Measurements from ENCODE around the gene KREMEN2. TPM values are rescaled to one million over a fixed set of nuclear protein-coding genes. Genes with fewer than 3 reads are reported as not detected.
"Not testable (repeated sequence)": the region's sequence is repeated elsewhere in the genome, so short reads cannot be mapped to it uniquely, and the experiment has no call there.

KREMEN2 gene
- total RNA-seq, 1 donor from 2014 or later: not detected

GRCh38 chr16:2939968-2940367, 24.1 kb upstream of the KREMEN2 start:
- Mint-ChIP-seq H3K36me3 (ENCODE audit: low read depth, unreplicated experiment) (peaks cover 22% of the 10 kb centered on the region), H3K4me3 (ENCODE audit: unreplicated experiment) (no peak overlapping the region), H3K27me3 (ENCODE audit: unreplicated experiment) (peaks cover 3% of the 10 kb centered on the region), H3K27ac (ENCODE audit: unreplicated experiment) (no peak overlapping the region), H3K9me3 (ENCODE audit: unreplicated experiment) (no peaks in the 10 kb centered on the region), H3K4me1 (ENCODE audit: unreplicated experiment) (no peaks in the 10 kb centered on the region)
- no peak for DNase-seq (ENCODE audit: low spot score)
- TF ChIP-seq CTCF (IDR thresholded peaks at IDR 0.05; ENCODE audit: unreplicated experiment): no peak

- Mint-ChIP-seq H3K36me3 (ENCODE audit: low read depth, unreplicated experiment) (peaks cover 24% of the 10 kb centered on the region), H3K27me3 (ENCODE audit: unreplicated experiment) (peaks cover 6% of the 10 kb centered on the region), H3K4me1 (ENCODE audit: unreplicated experiment) (no peaks in the 10 kb centered on the region), H3K4me3 (ENCODE audit: unreplicated experiment) (no peak overlapping the region), H3K27ac (ENCODE audit: unreplicated experiment) (no peak overlapping the region), H3K9me3 (ENCODE audit: unreplicated experiment) (no peaks in the 10 kb centered on the region)
- TF ChIP-seq CTCF (IDR thresholded peaks at IDR 0.05; ENCODE audit: unreplicated experiment): no peak
- DNase-seq (ENCODE audit: low spot score): no peak
These were observed 22.0 kb upstream of the KREMEN2 start for GRCh38 chr16:2942045-2942444.

- H3K27me3 Mint-ChIP-seq (ENCODE audit: unreplicated experiment); H3K4me3 Mint-ChIP-seq (ENCODE audit: unreplicated experiment); H3K4me1 Mint-ChIP-seq (ENCODE audit: unreplicated experiment); H3K9me3 Mint-ChIP-seq (ENCODE audit: unreplicated experiment); H3K27ac Mint-ChIP-seq (ENCODE audit: unreplicated experiment); DNase-seq (ENCODE audit: low spot score): not testable (repeated sequence)
- peaks cover 29% of the 10 kb centered on the region for H3K36me3 Mint-ChIP-seq (ENCODE audit: low read depth, unreplicated experiment)
These were observed 20.4 kb upstream of the KREMEN2 start for GRCh38 chr16:2943716-2944115.

- Mint-ChIP-seq H3K27ac (ENCODE audit: unreplicated experiment) (no peak overlapping the region), H3K9me3 (ENCODE audit: unreplicated experiment) (no peaks in the 10 kb centered on the region), H3K4me3 (ENCODE audit: unreplicated experiment) (peak overlapping the region; percentile 31), H3K27me3 (ENCODE audit: unreplicated experiment) (peaks cover 13% of the 10 kb centered on the region), H3K4me1 (ENCODE audit: unreplicated experiment) (no peaks in the 10 kb centered on the region), H3K36me3 (ENCODE audit: low read depth, unreplicated experiment) (peaks cover 25% of the 10 kb centered on the region)
- DNase-seq (ENCODE audit: low spot score): no peak
- TF ChIP-seq CTCF (IDR thresholded peaks at IDR 0.05; ENCODE audit: unreplicated experiment): no peak
These were observed 17.4 kb upstream of the KREMEN2 start for GRCh38 chr16:2946649-2947048.

GRCh38 chr16:2948807-2949704, 15.0 kb upstream of the KREMEN2 start:
- Mint-ChIP-seq H3K27ac (ENCODE audit: unreplicated experiment) (no peak overlapping the region), H3K4me3 (ENCODE audit: unreplicated experiment) (no peak overlapping the region), H3K4me1 (ENCODE audit: unreplicated experiment) (peaks cover 3% of the 10 kb centered on the region), H3K36me3 (ENCODE audit: low read depth, unreplicated experiment) (peaks cover 12% of the 10 kb centered on the region), H3K27me3 (ENCODE audit: unreplicated experiment) (peaks cover 11% of the 10 kb centered on the region), H3K9me3 (ENCODE audit: unreplicated experiment) (no peaks in the 10 kb centered on the region)
- DNase-seq (ENCODE audit: low spot score): no peak
- TF ChIP-seq CTCF (IDR thresholded peaks at IDR 0.05; ENCODE audit: unreplicated experiment): no peak

Data from endothelial cell (in vitro differentiated cells).